Measurements from ENCODE around the gene CMTM5. TPM values are rescaled to one million over a fixed set of nuclear protein-coding genes. Genes with fewer than 3 reads are reported as not detected.
A peak's percentile ranks its signal among the peaks of the same experiment; 100 is the strongest.

The CMTM5 gene, protein sequence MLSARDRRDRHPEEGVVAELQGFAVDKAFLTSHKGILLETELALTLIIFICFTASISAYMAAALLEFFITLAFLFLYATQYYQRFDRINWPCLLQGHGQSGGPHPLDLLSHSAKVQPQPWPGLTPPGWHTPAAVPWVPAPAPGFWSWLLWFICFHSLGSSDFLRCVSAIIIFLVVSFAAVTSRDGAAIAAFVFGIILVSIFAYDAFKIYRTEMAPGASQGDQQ
- 0.29 TPM in 1 of 3 replicates, not detected in the others for total RNA-seq

DNA sequence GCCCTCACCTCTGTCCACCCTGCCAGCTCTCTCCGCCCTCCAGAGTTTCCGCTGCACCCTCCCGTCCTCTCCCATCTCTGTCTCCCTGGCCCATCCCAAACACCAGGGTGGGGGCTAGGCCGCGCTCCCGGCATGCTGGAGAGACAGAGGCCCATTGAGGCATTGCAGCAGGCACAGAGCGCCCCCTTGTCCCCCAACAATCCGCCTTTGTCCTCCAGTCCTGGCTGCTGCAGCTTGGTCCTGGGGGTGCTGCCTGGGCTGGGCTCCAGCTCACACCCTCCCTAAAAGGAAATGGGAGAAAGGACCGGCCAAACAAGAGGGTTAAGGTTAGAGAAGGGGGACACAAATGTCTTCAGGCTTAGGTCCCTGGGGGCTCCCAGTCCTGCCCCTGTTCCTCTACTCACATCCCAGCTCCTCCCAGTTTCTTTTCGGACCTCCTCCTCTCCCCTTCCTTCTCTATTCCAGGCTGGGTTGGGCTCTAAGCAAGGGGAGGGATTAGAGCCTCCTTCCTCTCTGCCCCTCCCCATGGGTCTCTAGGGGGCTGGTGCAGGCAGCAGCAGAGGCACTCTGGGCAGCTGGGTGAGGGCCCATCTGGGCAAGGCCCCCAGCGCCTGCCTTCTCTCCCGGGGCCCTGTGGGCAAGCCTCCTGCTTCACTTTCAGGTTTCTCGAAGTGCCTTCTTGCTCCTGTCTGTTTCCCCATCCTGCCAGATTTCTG is at the start of gene CMTM5:
Gene CMTM5, plus strand, starts transcription at position 565 of the 716 bp plus-strand sequence. CDS start 206 bp downstream, outside the sequence.
- no peak within 1 kb of the TSS for H3K4me3 Mint-ChIP-seq
- H3K27ac Mint-ChIP-seq = no peak within 1 kb of the TSS
- H3K27me3 Mint-ChIP-seq (ENCODE audit: low read depth) = peaks cover 26% of the 10 kb centered on the region

DNA sequence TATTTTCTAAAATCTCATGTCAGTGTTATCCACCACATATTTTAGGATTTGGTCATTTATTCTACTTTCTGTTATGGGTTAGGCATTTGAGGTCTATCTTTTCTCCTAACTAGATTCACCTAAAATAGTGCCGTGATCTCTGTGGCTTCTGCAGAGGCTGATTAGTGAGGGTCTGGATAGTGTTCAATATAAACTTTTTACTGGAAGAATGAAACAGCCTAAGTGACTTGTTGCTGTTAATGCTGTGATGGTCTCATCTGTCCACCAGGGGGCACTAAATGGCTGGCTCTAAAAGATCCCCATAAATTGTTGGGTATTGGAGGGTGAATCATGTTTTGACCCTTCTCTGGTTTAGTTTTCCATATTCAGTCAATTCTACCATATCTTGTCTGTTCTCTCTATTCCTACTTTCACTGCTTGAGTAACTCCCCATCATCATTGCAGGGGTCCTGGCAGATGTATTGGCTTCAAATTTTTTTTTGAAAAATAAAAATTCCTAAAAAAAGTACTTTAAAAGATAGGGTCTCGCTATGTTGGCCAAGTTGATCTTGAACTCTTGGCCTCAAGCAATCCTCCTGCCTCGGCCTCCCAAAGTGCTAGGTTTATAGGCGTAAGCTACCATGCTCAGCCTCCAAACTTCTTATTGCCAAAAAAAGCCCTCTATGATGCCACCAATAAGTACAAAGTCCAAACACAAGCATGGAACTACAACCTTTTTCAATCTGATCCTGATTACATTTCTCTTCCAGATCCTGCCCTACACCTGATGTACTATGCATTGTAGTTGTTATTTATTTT is 48.7 kb upstream of the CMTM5 start:
- TF ChIP-seq, protein P1, sequence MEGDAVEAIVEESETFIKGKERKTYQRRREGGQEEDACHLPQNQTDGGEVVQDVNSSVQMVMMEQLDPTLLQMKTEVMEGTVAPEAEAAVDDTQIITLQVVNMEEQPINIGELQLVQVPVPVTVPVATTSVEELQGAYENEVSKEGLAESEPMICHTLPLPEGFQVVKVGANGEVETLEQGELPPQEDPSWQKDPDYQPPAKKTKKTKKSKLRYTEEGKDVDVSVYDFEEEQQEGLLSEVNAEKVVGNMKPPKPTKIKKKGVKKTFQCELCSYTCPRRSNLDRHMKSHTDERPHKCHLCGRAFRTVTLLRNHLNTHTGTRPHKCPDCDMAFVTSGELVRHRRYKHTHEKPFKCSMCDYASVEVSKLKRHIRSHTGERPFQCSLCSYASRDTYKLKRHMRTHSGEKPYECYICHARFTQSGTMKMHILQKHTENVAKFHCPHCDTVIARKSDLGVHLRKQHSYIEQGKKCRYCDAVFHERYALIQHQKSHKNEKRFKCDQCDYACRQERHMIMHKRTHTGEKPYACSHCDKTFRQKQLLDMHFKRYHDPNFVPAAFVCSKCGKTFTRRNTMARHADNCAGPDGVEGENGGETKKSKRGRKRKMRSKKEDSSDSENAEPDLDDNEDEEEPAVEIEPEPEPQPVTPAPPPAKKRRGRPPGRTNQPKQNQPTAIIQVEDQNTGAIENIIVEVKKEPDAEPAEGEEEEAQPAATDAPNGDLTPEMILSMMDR (IDR thresholded peaks at IDR 0.05; ENCODE audit: unreplicated experiment) = peak; percentile 94
- no peaks in the 10 kb centered on the region for H3K9me3 Mint-ChIP-seq
- peaks cover 6% of the 10 kb centered on the region for H3K36me3 Mint-ChIP-seq
- peak in 1 of 2 experiments; percentile 70 for DNase-seq (ENCODE audit: low spot score in 2 of 2, unreplicated experiment in 2 of 2)
- H3K27me3 Mint-ChIP-seq (ENCODE audit: low read depth) = no peaks in the 10 kb centered on the region
- peaks cover 11% of the 10 kb centered on the region for H3K4me1 Mint-ChIP-seq
- H3K27ac Mint-ChIP-seq = no peak overlapping the region
- H3K4me3 Mint-ChIP-seq = no peak overlapping the region

More for the DNA sequence above, at the start of gene CMTM5:
- no peaks in the 10 kb centered on the region for H3K4me1 Mint-ChIP-seq
- no peaks in the 10 kb centered on the region for H3K36me3 Mint-ChIP-seq
- H3K9me3 Mint-ChIP-seq = no peaks in the 10 kb centered on the region
- TF ChIP-seq, protein P1 (IDR thresholded peaks at IDR 0.05; ENCODE audit: unreplicated experiment) = no peak
- no peak for DNase-seq (ENCODE audit: low spot score in 2 of 2, unreplicated experiment in 2 of 2)

DNA sequence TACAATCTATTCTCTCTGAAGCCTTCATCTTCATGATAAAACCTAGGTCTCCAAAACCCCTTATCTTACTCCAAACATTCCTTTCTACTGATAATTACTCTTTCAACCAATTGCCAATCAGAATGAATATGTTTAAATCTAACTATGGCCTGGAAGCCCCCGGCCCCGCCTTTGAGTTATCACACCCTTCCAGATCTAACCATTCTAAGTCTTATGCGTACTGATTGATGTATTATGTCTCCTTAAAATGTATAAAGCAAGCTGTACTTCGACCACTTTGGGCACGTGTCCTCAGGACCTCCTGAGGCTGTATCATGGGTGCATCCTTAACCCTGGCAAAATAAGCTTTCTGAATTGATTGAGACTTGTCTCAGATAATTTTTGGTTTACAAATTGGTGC is 41.2 kb upstream of the CMTM5 start:
- no peak overlapping the region for H3K27ac Mint-ChIP-seq
- H3K4me3 Mint-ChIP-seq = no peak overlapping the region
- H3K4me1 Mint-ChIP-seq = no peaks in the 10 kb centered on the region
- peaks cover 3% of the 10 kb centered on the region for H3K27me3 Mint-ChIP-seq (ENCODE audit: low read depth)
- peaks cover 14% of the 10 kb centered on the region for H3K9me3 Mint-ChIP-seq
- TF ChIP-seq, protein P1 (IDR thresholded peaks at IDR 0.05; ENCODE audit: unreplicated experiment) = no peak
- H3K36me3 Mint-ChIP-seq = no peaks in the 10 kb centered on the region
- DNase-seq (ENCODE audit: low spot score in 2 of 2, unreplicated experiment in 2 of 2) = no peak

DNA sequence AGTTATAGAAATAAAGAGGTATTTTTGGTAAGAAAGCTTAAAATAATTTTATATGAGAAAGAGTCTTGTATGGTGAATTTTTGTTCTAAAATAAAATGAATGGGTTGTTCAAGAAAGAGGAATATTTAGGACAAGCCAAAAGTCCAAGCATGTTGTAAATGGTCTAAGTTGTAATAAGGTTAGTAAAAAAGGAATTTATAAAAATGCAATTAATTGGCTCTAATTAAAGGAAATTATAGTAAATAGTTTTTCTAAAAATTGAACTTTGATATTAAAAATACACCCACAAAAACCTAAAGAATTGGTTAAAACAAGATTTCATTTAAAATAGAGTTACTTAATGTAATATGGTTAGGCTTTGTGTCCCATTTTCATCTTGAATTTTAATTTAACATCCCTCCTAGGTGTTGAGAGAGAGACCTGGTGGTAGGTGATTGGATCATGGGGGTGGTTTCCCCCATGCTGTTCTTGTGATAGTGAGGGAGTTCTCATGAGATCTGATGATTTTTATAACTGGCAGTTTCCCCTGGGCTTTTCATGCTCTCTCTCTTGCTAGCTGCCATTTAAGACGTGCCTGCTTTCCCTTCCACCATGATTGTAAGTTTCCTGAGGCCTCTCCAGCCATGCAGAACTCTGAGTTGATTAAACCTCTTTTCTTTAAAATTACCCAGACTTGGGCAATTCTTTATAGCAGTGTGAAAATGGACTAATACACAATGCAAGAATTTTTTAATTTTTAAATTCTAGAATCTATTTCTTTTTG is 37.2 kb upstream of the CMTM5 start:
- no peak for DNase-seq (ENCODE audit: low spot score in 2 of 2, unreplicated experiment in 2 of 2)
- Mint-ChIP-seq H3K36me3 (no peaks in the 10 kb centered on the region), H3K27ac (no peak overlapping the region), H3K9me3 (peaks cover 16% of the 10 kb centered on the region), H3K4me1 (no peaks in the 10 kb centered on the region), H3K27me3 (ENCODE audit: low read depth) (peaks cover 5% of the 10 kb centered on the region), H3K4me3 (no peak overlapping the region)
- TF ChIP-seq, protein P1 (IDR thresholded peaks at IDR 0.05; ENCODE audit: unreplicated experiment) = no peak

DNA sequence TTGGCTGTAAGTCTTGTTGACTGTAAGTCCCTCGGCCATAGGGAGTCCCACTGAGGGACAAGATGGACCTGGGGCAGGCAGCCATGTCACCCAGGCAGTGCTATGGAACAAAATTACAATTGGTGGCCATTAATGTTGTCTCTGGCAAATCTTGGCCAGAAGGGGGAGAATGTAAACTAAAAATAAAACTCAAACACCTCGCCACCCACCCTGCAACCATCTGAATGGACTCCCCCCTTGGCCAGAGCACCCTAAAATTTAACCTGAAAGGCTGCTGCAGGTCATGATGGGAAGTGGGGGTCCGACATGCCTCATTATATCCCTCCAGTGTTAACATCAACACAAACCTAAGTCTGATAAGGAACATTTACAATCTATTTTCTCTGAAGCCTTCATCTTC is 32.4 kb upstream of the CMTM5 start:
- no peak for DNase-seq (ENCODE audit: low spot score in 2 of 2, unreplicated experiment in 2 of 2)
- no peaks in the 10 kb centered on the region for H3K36me3 Mint-ChIP-seq

More for the DNA sequence above, 32.4 kb upstream of the CMTM5 start:
- H3K27me3 Mint-ChIP-seq (ENCODE audit: low read depth) = peaks cover 2% of the 10 kb centered on the region
- peaks cover 9% of the 10 kb centered on the region for H3K4me1 Mint-ChIP-seq
- no peak overlapping the region for H3K4me3 Mint-ChIP-seq
- H3K9me3 Mint-ChIP-seq = peaks cover 11% of the 10 kb centered on the region
- no peak overlapping the region for H3K27ac Mint-ChIP-seq
- TF ChIP-seq, protein P1 (IDR thresholded peaks at IDR 0.05; ENCODE audit: unreplicated experiment) = no peak
